SK-N-SH (cell line): Measurements from ENCODE around the gene SDC3. TPM values are rescaled to one million over a fixed set of nuclear protein-coding genes. Genes with fewer than 3 reads are reported as not detected.

ENCODE experiments used
- CTCF ChIA-PET: fragments of 300-600, 350-600 bp; formaldehyde crosslinking; extraction: SDS; loops from one replicate; lab custom pipeline; 2021; lab: Yijun Ruan, JAX
- POLR2A ChIA-PET: fragments of 350-600 bp; sonication (Branson Sonifier 250); formaldehyde crosslinking; extraction: SDS; loops from one replicate; lab custom pipeline; 2020; ENCODE audit warnings: antibody characterized with exemption, inconsistent platforms; lab: Yijun Ruan, JAX
- DNase-seq: peaks from one replicate; pipeline ENCODE4 v3.0.0; 2012
- H2AFZ ChIP-seq: fragments of 200-600 bp; sonication (generic); 2 replicates; pipeline ENCODE4 v1.8.1; 2016; ENCODE audit warnings: antibody characterized with exemption, mild to moderate bottlenecking, low read depth
- H3F3A ChIP-seq: fragments of 200-600 bp; sonication (generic); replicated peaks from 2 replicates; pipeline ENCODE3; 2016; ENCODE audit warnings: antibody characterized with exemption, mild to moderate bottlenecking; ENCODE audit not compliant: insufficient read depth
- H3K27ac ChIP-seq, 2 experiments: fragments of 200-500 bp in 1 of 2; fragments of 200-600 bp in 1 of 2; sonication (Bioruptor generic) in 1 of 2; sonication (generic), shearing (Covaris generic) in 1 of 2; 2 replicates each; pipeline versions ENCODE4 v1.5.1 to v1.6.1; 2014 to 2016; ENCODE audit warnings: low read depth in 2 of 2, inconsistent platforms in 1 of 2, low read length in 1 of 2, mild to moderate bottlenecking in 1 of 2, mixed read lengths in 1 of 2
- H3K27me3 ChIP-seq: fragments of 200-600 bp; sonication (generic), shearing (Covaris generic); 2 replicates; pipeline ENCODE4 v1.6.1; 2016; ENCODE audit warnings: mixed run types; ENCODE audit not compliant: insufficient read depth
- H3K36me3 ChIP-seq, 2 experiments: fragments of 200-500 bp in 1 of 2; fragments of 200-600 bp in 1 of 2; sonication (Bioruptor generic) in 1 of 2; sonication (generic) in 1 of 2; replicated peaks in 1 of 2; 2 replicates each; pipeline versions ENCODE3 to v1.5.1; 2014 to 2016; ENCODE audit warnings: low read length in 1 of 2, mild to moderate bottlenecking in 1 of 2; ENCODE audit not compliant: insufficient read depth in 2 of 2, control insufficient read depth in 1 of 2
- H3K4me1 ChIP-seq, 2 experiments: fragments of 200-500 bp in 1 of 2; fragments of 200-600 bp in 1 of 2; sonication (Bioruptor generic) in 1 of 2; sonication (generic), shearing (Covaris generic) in 1 of 2; 2 replicates each; pipeline versions ENCODE4 v1.5.1 to v1.6.1; 2014 to 2016; ENCODE audit warnings: low read depth in 1 of 2, low read length in 1 of 2, mixed run types in 1 of 2; ENCODE audit not compliant: insufficient read depth in 2 of 2, control insufficient read depth in 1 of 2
- H3K4me2 ChIP-seq: fragments of 200-600 bp; sonication (generic), shearing (Covaris generic); 2 replicates; pipeline ENCODE4 v1.6.1; 2017; ENCODE audit warnings: mixed run types
- H3K4me3 ChIP-seq, 2 experiments: fragments of 200-500 bp in 1 of 2; fragments of 200-600 bp in 1 of 2; sonication (Bioruptor generic) in 1 of 2; sonication (generic), shearing (Covaris generic) in 1 of 2; 2 replicates each; pipeline versions ENCODE4 v1.5.1 to v1.8.1; 2014 to 2016; ENCODE audit warnings: low read depth in 2 of 2, inconsistent platforms in 1 of 2, low read length in 1 of 2, mild to moderate bottlenecking in 1 of 2, mixed read lengths in 1 of 2, moderate library complexity in 1 of 2
- H3K79me2 ChIP-seq: fragments of 200-600 bp; sonication (generic); 2 replicates; pipeline ENCODE4 v1.8.1; 2017; ENCODE audit warnings: mild to moderate bottlenecking; ENCODE audit not compliant: insufficient read depth
- H3K9ac ChIP-seq: fragments of 200-600 bp; sonication (generic); 2 replicates; pipeline ENCODE4 v1.6.1; 2017; ENCODE audit warnings: mixed run types
- H3K9me2 ChIP-seq: fragments of 200-600 bp; sonication (generic); 2 replicates; pipeline ENCODE4 v1.6.1; 2017; ENCODE audit warnings: mixed run types
- H3K9me3 ChIP-seq: fragments of 200-600 bp; sonication (generic); 2 replicates; pipeline ENCODE4 v1.6.1; 2017; ENCODE audit warnings: mixed run types, mild to moderate bottlenecking, moderate library complexity
- H4K20me1 ChIP-seq: fragments of 200-600 bp; sonication (generic); 2 replicates; pipeline ENCODE4 v1.6.1; 2017; ENCODE audit warnings: mild to moderate bottlenecking, mixed run types; ENCODE audit not compliant: insufficient read depth
- ELF1 ChIP-seq: IDR thresholded peaks from 2 replicates; pipeline ENCODE4 v1.4.0; 2012
- EP300 ChIP-seq, 2 experiments: IDR thresholded peaks; 2 replicates each; pipeline versions ENCODE4 v1.4.0 to v1.6.1; 2012; ENCODE audit warnings: borderline replicate concordance in 1 of 2, low read depth in 1 of 2, low read length in 1 of 2
- FOXJ3 ChIP-seq: sonication (generic); formaldehyde crosslinking; IDR thresholded peaks from 2 replicates; pipeline ENCODE4 v1.5.1; 2020; ENCODE audit warnings: mild to moderate bottlenecking, missing genetic modification reagents
- FOXM1 ChIP-seq: IDR thresholded peaks from 2 replicates; pipeline ENCODE4 v1.4.0; 2012; ENCODE audit warnings: low read depth, mild to moderate bottlenecking
- GATA2 ChIP-seq: sonication (generic); formaldehyde crosslinking; IDR thresholded peaks from 2 replicates; pipeline ENCODE4 v1.5.0; 2020; ENCODE audit warnings: mild to moderate bottlenecking, missing genetic modification reagents
- MEF2A ChIP-seq: IDR thresholded peaks from 2 replicates; pipeline ENCODE4 v1.4.0; 2012; ENCODE audit warnings: low read depth, borderline replicate concordance
- MXI1 ChIP-seq: IDR thresholded peaks from 2 replicates; pipeline ENCODE4 v1.6.1; 2012; ENCODE audit warnings: mild to moderate bottlenecking, low read depth, low read length, improper control_type of control experiment
- NFIC ChIP-seq: IDR thresholded peaks from 2 replicates; pipeline ENCODE4 v1.4.0; 2012; ENCODE audit warnings: borderline replicate concordance
- NRF1 ChIP-seq: IDR thresholded peaks from 2 replicates; pipeline ENCODE4 v1.6.1; 2012; ENCODE audit warnings: low read depth, mild to moderate bottlenecking, low read length
- POLR2AphosphoS5 ChIP-seq: IDR thresholded peaks from 2 replicates; pipeline ENCODE4 v1.6.1; 2012; ENCODE audit warnings: low read depth, low read length
- RCOR1 ChIP-seq: fragments of 150-350 bp; IDR thresholded peaks from 2 replicates; pipeline ENCODE4 v1.6.1; 2017; ENCODE audit warnings: antibody characterized with exemption, low read length
- SIN3A ChIP-seq: IDR thresholded peaks from 2 replicates; pipeline ENCODE4 v1.6.1; 2012; ENCODE audit warnings: low read depth, mild to moderate bottlenecking, low read length, moderate library complexity, borderline replicate concordance
- SMC3 ChIP-seq: IDR thresholded peaks from 2 replicates; pipeline ENCODE4 v1.6.1; 2012; ENCODE audit warnings: low read depth, low read length, improper control_type of control experiment
- TEAD4 ChIP-seq: IDR thresholded peaks from 2 replicates; pipeline ENCODE4 v1.4.0; 2012; ENCODE audit warnings: mild to moderate bottlenecking, borderline replicate concordance; ENCODE audit not compliant: insufficient read depth
- YY1 ChIP-seq: IDR thresholded peaks from 2 replicates; pipeline ENCODE4 v1.4.0; 2012; ENCODE audit warnings: low read depth, mild to moderate bottlenecking
- WGBS: methylation state at CpG from one replicate; pipeline ENCODE4 v1.1.6; 2017; ENCODE audit warnings: low lambda C conversion rate; 5-methylcytosine and 5-hydroxymethylcytosine counted together
- polyA plus RNA-seq, 3 experiments: library from polyadenylated mRNA; depleted of rRNA; stranded (reverse); fragments of >200 nt; gene quantifications; 2 replicates each; pipeline ENCODE4 v1.2.3, GENCODE V29; 2012
- TF ChIP-seq, protein P1 (sequence below): IDR thresholded peaks from 2 replicates; pipeline ENCODE4 v1.4.0; 2012; ENCODE audit warnings: low read depth
- TF ChIP-seq, protein P2 (sequence below): IDR thresholded peaks from 2 replicates; pipeline ENCODE4 v1.4.0; 2012; ENCODE audit warnings: low read depth, borderline replicate concordance
- TF ChIP-seq, protein P3 (sequence below): IDR thresholded peaks from 2 replicates; pipeline ENCODE4; 2012
- TF ChIP-seq, protein P4 (sequence below): IDR thresholded peaks from 2 replicates; pipeline ENCODE4 v1.4.0; 2012; ENCODE audit warnings: low read depth, borderline replicate concordance

Gene SDC3
- polyA plus RNA-seq, 1 of the 3 experiments (the other 2 are of a cell fraction) = 18.8 TPM

DNA sequence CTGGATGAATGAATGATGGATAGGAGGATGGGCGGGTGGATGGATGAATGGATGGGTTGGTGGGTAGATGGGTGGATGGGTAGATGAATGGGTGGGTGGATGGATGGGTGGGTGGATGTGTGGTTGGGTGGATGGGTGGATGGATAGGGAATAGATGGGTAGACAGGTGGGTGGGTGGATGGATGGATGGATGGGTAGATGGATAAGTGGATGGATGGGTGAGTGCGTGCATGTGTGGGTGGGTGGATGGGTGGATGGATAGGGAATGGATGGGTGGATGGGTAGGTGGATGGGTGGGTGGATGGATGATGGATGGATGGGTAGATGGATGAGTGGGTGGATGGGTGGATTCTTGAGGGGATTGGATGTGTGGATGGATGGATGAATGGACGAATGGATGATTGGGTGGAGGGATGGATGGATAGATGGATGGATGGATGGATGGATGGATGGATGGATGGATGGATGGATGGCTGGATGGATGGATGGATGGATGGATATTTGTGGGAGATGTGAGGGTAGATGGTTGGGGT lies 68.7 kb downstream of the SDC3 start:
- Histone ChIP-seq H3K4me3 (no peak overlapping the region), H3K4me2 (no peak overlapping the region), H3K36me3 (no peaks in the 10 kb centered on the region), H3K79me2 (no peaks in the 10 kb centered on the region), H3K27me3 (no peaks in the 10 kb centered on the region), H3K9ac (no peak overlapping the region), H2AFZ (no peak overlapping the region), H3K9me3 (no peaks in the 10 kb centered on the region), H3K9me2 (no peaks in the 10 kb centered on the region), H3K27ac (no peak overlapping the region), H4K20me1 (no peaks in the 10 kb centered on the region), H3F3A (no peaks in the 10 kb centered on the region), H3K4me1 (peaks cover 0 to 8% of the 10 kb centered on the region in 2 experiments; a peak in 1 of 4 replicates)
- TF ChIP-seq, protein P1, sequence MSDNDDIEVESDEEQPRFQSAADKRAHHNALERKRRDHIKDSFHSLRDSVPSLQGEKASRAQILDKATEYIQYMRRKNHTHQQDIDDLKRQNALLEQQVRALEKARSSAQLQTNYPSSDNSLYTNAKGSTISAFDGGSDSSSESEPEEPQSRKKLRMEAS = no peak
- TF ChIP-seq MEF2A = no peak
- no peak for TF ChIP-seq NRF1
- no peak for TF ChIP-seq FOXJ3 (CRISPR knock-in tag)
- TF ChIP-seq, protein P2, sequence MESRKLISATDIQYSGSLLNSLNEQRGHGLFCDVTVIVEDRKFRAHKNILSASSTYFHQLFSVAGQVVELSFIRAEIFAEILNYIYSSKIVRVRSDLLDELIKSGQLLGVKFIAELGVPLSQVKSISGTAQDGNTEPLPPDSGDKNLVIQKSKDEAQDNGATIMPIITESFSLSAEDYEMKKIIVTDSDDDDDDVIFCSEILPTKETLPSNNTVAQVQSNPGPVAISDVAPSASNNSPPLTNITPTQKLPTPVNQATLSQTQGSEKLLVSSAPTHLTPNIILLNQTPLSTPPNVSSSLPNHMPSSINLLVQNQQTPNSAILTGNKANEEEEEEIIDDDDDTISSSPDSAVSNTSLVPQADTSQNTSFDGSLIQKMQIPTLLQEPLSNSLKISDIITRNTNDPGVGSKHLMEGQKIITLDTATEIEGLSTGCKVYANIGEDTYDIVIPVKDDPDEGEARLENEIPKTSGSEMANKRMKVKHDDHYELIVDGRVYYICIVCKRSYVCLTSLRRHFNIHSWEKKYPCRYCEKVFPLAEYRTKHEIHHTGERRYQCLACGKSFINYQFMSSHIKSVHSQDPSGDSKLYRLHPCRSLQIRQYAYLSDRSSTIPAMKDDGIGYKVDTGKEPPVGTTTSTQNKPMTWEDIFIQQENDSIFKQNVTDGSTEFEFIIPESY = no peak
- TF ChIP-seq SMC3 = no peak
- TF ChIP-seq ELF1 = no peak
- TF ChIP-seq NFIC = no peak
- TF ChIP-seq, protein P3, sequence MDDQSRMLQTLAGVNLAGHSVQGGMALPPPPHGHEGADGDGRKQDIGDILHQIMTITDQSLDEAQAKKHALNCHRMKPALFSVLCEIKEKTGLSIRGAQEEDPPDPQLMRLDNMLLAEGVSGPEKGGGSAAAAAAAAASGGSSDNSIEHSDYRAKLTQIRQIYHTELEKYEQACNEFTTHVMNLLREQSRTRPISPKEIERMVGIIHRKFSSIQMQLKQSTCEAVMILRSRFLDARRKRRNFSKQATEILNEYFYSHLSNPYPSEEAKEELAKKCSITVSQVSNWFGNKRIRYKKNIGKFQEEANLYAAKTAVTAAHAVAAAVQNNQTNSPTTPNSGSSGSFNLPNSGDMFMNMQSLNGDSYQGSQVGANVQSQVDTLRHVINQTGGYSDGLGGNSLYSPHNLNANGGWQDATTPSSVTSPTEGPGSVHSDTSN = no peak
- no peak for TF ChIP-seq EP300 (IDR thresholded peaks at IDR 0.05; ENCODE audit: borderline replicate concordance in 1 of 2, low read depth in 1 of 2, low read length in 1 of 2)
- TF ChIP-seq SIN3A = no peak
- TF ChIP-seq, protein P4, sequence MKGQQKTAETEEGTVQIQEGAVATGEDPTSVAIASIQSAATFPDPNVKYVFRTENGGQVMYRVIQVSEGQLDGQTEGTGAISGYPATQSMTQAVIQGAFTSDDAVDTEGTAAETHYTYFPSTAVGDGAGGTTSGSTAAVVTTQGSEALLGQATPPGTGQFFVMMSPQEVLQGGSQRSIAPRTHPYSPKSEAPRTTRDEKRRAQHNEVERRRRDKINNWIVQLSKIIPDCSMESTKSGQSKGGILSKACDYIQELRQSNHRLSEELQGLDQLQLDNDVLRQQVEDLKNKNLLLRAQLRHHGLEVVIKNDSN = no peak
- no peak for TF ChIP-seq RCOR1
- TF ChIP-seq POLR2AphosphoS5 = no peak
- no peak for TF ChIP-seq TEAD4
- no peak for TF ChIP-seq YY1
- TF ChIP-seq GATA2 (CRISPR knock-in tag) = no peak
- no peak for TF ChIP-seq FOXM1
- no peak for TF ChIP-seq MXI1
- DNase-seq = no peak
- ChIA-PET CTCF (interaction anchor here (1.2 to 4.5 kb wide), 2 partner anchors 8 to 38 kb away, joined by 4 to 28 read pairs; no protein-coding TSS in a partner anchor), POLR2A (no interaction called here)
- WGBS = 66% methylated on average over 3 of the region's 3 CpGs
